Measurements from ENCODE around the gene PCOLCE2.

- TF ChIP-seq EZH2 (IDR thresholded peaks at IDR 0.05; ENCODE audit: insufficient read depth, poor library complexity, severe bottlenecking), result no peak
- no peak for TF ChIP-seq EZH2phosphoT487 (IDR thresholded peaks at IDR 0.05; ENCODE audit: insufficient read depth, low read depth)
These were observed 9.7 kb upstream of the PCOLCE2 start for GRCh38 chr3:142898346-142899213.

All from GM23248 (cell line).